Activated CD8-positive, alpha-beta memory T cell treated with anti-CD3 and anti-CD28 coated beads for 48 hours (primary cell): ENCODE measurements around the gene TPRG1L.
"Not testable (repeated sequence)": the region's sequence is repeated elsewhere in the genome, so short reads cannot be mapped to it uniquely, and the experiment has no call there.

Experiments used
- DNase-seq, 3 experiments: peaks; one replicate each; pipeline ENCODE4 v3.0.0-alpha.2; 2020; ENCODE audit warnings: low read depth in 2 of 3, low spot score in 2 of 3

TPRG1L gene

GRCh38 chr1:3608154-3608553 is 16.7 kb upstream of the TPRG1L start:
- DNase-seq = no peak

- no peak for DNase-seq
Observed at GRCh38 chr1:3609016-3609768, 15.6 kb upstream of the TPRG1L start.

- DNase-seq = no peak
Observed at GRCh38 chr1:3609769-3610526, 14.9 kb upstream of the TPRG1L start.

GRCh38 chr1:3610527-3611169 is 14.2 kb upstream of the TPRG1L start:
- no peak for DNase-seq

- DNase-seq = peak in 2 of 3 experiments; percentile 23 to 24
Observed at GRCh38 chr1:3611170-3612019, 13.4 kb upstream of the TPRG1L start, which contains the start of gene MEGF6. Gene MEGF6, minus strand, starts transcription at chr1:3611508. Its CDS starts 240 bp downstream, at chr1:3611268.

- no peak for DNase-seq
Observed at GRCh38 chr1:3612123-3612522, 12.7 kb upstream of the TPRG1L start.

GRCh38 chr1:3614755-3615742 is 9.8 kb upstream of the TPRG1L start:
- no peak for DNase-seq

GRCh38 chr1:3616861-3617260 is 8.0 kb upstream of the TPRG1L start:
- no peak for DNase-seq

- DNase-seq = no peak
Observed at GRCh38 chr1:3617806-3618345, 6.9 kb upstream of the TPRG1L start.

GRCh38 chr1:3618531-3618880 is 6.3 kb upstream of the TPRG1L start:
- DNase-seq = no peak

- DNase-seq = peak; percentile 22 to 53 (median 41)
Observed at GRCh38 chr1:3618881-3619671, 5.7 kb upstream of the TPRG1L start.

- no peak for DNase-seq
Observed at GRCh38 chr1:3620708-3621107, 4.1 kb upstream of the TPRG1L start.

- DNase-seq = not testable (repeated sequence)
Observed at GRCh38 chr1:3621151-3621671, 3.6 kb upstream of the TPRG1L start.

- not testable (repeated sequence) for DNase-seq
Observed at GRCh38 chr1:3622102-3622501, 2.7 kb upstream of the TPRG1L start.

GRCh38 chr1:3623441-3624199 is 1.2 kb upstream of the TPRG1L start:
- DNase-seq = no peak

GRCh38 chr1:3625151-3625907 is 514 bp downstream of the TPRG1L start:
- DNase-seq = no peak

- DNase-seq = no peak
Observed at GRCh38 chr1:3626025-3626424, 1.2 kb downstream of the TPRG1L start.
